HG02610 (cell line): Measurements from ENCODE around the gene CRMP1.

Source experiments
- ATAC-seq: cut with Tn5 transposase; IDR thresholded peaks from one replicate; pipeline ENCODE4 v1.9.1; 2021; ENCODE audit warnings: mild to moderate bottlenecking, moderate library complexity; ENCODE audit not compliant: unreplicated experiment

CRMP1 gene

DNA sequence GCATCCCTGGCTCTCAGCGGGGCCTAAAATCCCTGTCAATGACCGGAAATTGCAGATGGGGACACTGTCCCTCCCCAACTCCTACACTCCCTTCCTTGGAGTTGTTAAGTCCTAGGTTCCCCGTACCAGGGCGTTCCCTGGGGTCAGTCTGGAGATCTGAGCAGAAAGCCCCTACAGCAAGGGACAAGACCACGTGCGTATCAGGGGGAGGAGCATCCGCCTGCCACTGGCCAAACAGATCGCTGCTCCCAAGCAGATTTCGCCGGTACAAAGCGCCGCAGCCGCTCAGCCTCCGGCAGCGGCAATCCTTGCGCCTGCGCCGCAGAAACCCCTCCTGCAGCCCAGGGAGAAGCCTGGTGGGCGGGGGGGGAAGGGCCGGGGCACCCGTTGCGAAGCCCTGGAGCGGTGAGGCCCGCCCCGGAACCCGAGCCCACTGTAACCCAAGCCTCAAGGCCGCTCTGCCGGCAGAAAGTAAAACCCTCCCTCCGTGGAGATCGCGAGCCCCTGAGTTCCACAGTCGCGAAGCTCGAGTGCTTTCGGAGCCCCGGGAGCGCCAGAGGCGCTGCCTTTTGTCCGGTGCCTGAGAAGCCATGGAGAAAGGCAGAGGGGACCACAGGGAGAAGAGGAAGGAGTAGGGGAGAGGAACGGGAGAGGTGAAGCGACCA lies 2.7 kb downstream of the CRMP1 start:
- ATAC-seq: no peak

DNA sequence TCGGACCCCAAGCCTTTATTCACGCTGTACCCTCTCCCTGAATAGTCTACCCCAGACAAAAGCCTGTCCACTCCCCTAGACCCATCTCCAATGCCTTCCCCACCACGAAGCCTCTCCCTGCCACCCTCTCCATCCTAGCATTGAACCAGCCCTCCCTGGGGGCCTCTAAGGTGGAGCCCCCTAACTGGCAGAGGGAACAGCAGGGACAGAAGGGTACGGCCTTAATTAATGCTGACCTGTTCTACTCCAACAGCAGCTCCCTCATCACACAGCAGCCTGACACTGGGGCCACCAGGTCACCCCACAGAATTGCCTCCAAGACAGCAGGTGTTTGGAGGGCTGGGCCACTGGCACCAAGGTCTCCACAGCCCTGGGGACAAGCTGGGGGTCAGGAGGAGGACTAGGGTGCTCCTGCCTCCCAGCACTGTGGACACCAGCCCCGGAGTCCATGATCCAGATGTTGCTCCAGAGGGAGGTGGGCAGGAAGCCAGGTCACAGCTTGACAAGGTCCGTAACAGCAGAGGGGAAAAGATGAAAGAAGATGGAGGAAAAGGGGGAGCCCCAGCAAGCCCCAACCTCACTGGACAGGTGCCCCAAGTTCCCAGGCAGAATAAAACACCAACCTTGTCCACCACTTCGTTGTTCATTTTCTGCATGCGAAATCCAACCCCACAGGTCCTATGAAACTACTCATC lies 3.7 kb downstream of the CRMP1 start:
- no peak for ATAC-seq

DNA sequence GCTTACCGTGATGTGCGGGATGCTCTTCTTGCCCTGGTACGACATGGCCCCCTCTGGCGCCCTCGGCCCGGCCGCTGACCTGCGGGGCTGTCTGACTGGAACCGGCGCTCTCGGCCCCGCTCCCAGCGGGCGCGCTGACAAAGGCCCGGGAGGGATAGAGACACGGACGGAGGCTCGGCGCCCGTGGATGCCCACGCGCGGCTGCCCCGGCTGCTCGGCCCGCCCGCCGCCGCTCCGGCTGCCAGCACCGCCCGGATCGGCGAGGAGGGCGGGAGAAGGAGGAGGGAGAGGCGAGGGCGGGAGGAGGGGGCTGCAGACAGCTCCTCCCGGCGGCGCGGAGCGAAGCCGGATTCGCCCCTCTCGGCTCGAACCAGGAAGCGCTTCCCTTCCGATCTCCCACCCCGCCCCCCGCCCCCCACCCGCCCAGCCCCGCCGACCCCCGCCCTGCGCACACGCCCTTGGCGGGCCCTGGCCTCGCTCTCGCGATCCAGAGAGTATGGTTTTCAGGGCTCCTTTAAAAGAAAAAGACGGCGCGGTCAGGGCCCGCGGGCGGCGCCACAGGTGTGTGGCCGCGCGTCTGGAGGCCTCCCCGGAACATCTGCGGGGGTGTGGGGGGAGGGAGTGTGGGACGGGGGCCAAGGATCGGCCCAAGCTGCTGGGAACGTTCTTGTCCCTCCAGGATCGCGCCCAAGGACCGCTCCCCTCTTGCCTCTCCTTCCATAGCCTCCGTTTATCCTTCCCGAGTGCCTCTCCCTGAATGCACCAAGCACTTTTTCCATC lies 4.5 kb downstream of the CRMP1 start:
- ATAC-seq: no peak

DNA sequence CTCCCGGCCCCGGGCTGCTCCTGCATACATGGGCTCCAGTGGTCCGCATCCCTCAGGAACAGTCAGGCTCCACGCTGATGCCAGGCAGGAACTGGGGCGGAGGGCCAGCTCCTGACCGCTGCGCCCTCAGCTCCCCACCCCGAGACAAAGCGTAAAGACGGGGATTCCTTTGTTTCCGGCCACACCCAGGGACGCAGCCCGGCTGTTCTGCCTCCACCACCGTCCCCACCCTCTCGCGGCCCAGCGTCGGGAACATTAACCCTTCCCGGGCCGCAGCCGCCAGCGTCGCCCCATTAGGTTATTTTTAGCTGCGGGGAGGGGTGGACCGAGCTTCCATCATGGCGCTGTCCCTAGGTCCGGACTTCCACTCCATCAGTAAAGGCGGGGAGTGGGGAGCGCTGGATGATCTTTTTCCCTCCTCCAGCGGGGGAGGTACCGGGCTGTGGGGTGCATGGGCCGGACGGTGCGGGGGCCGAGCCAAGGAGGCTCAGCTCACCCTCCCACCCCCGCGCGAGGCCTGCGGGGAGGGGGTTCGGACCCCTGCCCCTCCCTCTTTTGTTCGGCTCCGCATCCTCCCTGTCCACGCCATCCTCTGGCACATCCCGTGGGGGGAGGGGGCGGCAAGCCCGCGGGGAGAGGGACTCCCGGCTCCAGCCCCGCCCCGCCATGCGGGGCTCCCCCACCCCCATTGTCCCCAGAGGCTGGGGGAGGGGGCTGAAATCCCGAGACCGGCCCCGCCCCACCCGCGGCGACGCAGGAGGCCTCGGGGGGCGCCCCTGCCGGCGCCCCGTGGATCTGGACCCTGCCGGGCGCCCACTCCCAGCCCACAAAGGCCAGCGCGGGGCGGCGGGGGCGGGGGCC lies 5.3 kb downstream of the CRMP1 start:
- no peak for ATAC-seq

DNA sequence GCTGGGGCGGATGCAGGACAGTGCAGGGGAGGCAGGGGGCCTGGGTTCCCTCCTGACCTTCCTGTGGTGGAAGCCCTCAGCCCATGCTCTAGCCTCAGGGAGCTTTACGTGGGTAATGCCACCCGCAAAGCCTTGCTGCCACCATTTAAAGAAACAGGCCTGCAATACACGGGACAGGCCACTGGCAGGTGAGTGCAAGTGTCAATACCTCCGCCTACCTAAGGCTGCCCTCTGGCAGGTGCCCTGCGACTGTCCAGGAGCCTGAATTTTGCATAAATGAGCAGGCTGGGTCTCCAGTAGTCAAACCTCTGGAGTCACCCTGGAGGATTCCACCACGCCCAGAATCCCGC lies 5.9 kb downstream of the CRMP1 start:
- no peak for ATAC-seq

DNA sequence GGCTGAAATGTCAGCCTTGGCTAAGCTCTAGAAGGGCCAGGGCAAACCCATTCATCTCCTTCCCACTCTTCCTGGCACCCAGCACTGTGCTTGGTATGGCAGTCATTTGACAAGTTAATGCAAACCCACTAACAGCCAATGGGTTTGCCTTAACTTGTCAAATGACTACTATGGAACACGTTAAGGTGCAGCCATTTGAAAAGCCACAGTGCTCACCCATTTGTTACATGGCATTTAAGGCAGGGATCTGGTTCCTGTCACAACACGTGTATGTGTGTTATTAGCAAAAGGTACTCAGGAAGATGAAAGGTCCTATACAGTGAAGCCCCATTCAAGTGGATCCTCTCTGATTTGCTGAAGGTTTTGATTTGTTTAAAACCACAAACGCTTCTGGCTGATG lies 7.2 kb downstream of the CRMP1 start:
- ATAC-seq: no peak

DNA sequence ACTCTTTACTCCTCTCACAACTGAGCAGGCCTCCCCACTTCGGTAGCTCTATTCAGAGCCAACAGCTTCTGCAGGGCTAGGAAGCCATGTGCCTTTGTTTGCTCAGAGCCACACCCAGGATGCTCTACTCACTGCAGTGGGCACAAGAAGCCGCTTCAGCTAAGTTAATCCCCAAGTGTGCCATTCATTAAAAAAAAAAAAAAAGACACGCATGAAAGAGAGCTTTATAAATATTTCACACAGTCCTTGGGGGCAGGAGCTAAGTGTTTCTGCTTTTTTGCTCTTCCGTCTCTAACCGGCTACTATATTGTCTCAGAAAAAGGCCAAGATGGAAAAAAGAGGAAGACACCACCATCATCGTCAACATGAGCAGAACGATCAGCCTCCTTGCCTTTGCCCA lies 8.1 kb downstream of the CRMP1 start:
- no peak for ATAC-seq

DNA sequence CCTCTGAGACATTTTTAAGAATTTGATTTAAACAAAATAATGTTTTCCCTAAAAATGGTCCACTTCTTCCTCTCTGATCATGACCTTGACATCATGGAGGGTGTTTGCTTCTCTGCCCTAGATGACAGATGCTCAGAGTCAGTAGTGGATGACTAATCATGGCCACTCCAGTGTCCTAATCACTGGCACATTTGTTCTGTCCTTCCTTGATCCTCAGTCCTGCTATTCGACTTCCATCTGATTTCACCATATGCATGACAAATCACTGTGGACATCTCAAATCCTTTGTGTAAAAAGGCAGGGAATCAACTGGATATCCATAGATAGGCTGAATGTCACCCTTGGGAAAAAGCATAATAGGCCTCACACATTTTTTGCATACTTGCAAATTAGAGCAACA lies 9.0 kb downstream of the CRMP1 start:
- no peak for ATAC-seq

DNA sequence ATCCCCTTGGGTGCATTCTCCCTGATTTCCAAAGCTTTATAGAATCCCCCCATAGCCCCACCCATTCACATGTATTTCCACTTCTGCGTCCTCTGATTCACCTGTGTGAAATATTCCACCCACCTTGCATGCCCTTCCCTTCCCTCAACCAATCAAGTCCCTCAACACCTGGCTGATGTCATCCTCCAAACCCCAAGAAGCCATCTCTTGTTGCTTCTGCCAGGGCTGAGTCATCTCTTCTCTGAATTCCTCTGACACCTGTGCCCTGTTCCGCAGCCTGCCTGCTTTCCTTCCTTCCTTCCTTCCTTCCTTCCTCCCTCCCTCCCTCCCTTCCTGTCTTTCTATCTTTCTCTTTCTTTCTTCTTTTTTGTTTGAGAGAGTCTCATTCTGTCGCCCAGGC lies 9.9 kb downstream of the CRMP1 start:
- no peak for ATAC-seq

DNA sequence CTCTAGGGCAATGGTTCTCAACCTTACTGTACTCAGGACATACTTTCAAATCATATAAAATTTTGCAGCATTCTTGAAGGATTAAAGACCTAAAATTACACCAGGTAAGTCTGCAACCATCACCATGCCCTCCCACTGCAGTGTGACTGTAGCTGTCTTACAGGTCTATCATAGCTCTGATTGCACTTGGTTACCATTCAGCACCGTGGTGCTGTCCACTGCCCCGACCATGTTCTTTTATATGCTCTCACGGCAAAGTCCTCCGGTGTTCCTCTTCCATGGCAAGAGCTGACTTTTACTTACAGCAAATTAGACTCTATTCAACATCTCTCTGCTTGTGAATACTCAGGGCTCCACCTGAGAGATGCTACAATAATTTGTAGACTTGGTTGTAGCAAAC lies 11.5 kb downstream of the CRMP1 start:
- no peak for ATAC-seq

DNA sequence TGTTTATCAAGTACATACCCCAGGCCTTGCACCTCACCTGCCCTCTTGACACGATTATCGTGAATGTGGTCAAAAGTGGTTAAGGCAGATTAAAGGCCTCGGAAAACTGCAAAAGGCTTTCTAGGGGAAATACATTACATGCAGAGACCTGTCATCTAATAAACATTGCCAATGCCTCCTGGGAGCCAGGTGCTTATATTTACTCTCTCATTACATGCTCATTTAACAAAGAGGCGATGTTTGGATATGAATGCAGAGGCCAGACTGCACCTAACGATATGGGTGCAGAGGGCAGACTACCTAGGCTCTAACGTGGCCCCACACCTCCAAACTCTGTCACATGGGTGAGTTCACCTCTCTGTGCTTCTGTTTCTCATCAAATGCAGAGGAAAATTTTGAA lies 14.5 kb downstream of the CRMP1 start:
- no peak for ATAC-seq

DNA sequence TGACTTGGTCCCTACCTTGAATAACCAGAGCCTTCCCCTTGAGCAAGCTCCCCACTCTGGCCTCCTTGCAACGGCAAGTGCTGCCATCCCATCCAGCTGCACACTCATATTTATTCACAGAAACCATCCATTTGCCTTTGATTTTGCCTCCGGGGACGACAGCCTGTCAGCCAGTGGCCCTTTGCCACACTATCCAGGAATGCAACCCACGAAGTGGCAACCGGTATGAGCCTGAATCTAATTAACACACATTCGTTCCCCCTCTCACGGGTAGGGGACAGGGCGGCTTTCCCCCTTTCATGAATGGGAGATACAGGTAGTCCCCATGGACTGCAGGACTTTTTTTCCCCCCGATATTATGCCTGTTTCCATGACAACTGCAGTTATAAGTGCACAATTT lies 15.5 kb downstream of the CRMP1 start:
- ATAC-seq: no peak

DNA sequence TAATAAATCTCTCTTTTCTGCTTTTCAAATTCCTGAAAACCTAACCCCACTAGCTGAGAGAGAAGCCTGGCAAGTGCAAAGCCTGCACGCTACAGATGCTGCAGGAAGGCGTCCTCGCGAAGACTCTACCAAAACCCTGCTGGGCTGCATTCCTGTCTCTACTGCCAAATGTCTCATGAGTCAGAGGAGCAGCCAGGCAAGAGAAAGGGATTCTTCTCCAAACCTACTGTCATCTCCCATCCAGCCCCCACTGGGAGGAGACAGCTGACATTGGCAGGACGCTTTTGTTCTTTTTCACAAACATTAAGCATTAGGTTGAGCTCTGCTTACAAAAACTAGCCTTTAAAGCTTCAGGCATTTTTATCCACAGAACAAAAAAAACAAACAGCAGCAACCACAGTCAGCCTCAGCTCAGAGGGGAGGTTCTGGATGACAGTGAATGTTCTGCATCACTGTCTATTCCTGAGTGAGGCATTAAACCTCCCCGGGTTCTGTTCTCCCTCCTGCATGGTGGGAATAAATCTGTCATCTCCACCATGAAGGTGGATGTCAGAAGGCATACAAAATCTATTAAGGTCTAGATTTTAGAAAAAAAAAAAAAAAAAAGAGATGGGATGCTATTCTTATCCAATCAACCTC lies 18.0 kb downstream of the CRMP1 start:
- no peak for ATAC-seq

DNA sequence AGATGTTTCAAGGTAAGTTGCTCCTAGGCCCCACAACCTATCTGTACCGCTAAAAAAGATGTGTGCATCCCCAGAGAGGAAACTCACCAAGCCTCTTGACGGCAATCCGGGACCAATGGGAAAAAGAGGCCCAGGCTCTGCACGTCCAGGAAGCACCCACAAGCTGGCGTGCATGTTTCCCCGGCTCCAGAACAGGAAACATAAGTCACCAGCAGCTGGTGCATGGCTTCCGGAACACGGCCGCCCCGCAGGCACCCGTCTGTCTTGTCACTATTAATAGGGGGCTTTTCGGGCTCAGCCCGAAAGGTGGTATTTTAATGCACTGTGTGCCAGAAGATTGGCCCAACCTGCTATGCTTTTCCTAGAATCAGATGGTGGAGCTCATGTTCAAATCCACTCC lies 22.2 kb downstream of the CRMP1 start:
- no peak for ATAC-seq

DNA sequence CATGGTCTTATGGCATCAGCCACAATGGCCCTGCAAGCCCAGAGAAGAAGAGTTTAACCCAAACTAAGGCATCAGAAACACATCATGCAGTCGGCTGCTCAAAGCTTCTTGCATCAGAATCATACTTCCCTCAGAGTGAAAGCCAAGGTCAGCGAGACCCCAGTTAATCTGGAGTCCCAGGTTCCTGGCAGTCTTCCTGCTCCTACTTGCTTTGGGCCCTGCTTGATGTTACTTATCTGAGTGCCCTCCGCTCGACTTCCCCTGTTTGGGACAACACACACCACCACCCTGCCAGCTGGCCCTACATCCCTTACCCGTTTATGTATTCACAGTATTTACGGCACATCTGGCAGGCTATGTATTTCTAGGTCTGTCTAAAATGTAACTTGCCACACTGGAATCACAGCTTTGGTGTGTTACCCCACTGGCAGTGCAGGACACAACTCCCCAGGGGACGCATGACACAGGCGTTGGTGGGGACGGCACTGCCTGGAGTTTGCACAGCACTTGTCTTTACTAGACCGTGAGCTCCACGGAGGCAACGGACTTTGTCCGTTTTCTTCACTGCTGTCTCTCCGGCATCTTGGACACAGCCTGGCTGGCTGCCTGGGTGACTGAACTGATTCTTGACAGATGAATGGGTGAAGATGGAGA lies 22.8 kb downstream of the CRMP1 start:
- no peak for ATAC-seq

DNA sequence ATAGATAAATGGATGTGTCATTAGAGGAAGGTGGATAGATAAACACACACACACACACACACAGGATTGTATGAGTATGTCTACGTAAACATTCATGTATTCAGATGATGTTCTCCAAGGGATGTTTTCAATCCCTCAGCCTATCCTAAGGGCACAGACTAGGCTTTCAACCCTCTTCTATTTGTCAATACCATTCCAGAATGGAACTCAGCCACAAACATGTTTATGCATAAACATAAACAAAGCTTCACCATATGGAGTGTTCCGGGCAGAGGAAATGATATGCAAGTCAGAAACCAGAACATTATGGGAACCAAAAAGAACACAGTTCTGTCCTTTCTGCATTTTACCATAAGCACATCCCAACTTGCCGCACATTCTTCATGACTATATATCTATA lies 25.0 kb downstream of the CRMP1 start:
- ATAC-seq: no peak

DNA sequence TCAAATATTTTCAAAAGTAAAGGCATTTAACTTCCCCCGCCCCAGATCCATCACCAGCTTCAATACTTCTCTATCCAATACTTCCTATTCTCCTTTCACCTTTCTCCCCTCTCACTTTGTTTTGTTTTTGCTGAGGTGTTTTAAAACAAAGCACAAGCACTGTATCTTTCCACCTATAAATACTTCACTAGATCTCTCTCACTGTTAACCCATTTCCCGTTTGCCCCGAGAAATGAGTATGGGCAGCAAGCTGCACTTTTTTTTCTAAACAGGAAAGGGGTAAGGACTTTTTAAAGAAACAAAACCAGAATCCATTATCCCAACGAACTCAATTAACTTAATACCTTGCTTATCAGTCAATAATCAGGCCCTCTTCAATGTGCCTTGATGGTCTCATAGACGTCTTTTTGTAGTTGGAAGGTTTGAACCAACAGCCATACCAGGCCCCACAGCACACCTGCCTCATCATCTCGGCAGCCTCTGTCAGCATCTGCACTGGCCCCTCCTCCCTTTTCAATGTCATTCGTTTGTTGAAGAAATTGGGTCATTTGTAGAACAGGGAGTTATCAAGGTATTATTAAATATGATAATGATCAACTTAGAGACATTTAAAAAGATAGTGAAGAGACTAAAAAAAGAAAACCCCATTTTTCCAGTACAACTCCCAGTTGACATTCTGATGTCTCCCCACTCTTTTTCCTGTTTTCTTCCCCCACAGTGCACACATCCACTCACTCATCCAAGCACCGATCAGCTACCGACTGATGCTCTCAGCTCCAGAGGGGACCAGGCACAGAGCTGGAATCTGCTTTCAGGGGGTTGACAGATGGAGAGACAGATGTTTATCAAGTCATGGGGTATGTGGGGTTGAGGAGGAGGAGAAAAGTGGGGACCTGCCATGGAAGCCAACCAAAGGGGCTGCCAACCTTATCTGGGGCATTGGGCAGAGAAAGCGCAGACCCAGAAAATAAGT lies 25.8 kb downstream of the CRMP1 start:
- ATAC-seq: no peak

DNA sequence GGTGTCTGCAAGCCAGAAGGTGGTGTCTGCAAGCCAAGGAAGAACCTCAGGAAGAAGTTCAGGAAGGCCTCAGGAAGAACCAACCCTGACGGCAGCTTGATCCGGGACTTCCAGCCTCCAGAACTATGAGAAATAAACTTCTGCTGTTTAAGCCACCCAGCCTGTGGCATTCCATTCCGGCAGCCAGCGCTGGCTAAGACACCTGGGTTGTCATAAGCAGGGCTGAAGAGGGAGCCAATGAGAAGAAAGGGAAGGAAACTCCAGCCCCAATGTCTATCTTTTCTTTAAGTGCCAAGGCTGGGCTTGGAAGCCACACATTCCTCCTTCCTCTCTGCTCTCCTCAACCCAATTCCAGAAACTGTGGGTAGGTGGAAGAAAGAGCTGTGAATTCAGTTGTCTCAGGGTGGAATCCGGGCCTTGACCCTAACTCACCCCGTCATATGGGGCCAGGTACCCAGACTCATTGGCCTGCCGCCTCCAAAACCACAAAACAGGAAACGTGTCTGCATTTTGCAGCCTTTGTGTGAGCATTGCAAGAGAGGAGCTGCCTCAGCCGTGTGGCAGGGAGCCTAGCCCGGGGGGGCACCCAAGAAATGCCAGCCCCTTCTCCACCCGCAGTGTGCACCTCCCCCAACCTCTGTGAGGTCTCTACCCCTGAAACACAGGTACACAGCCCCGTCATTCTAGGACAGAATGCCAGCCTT lies 26.8 kb downstream of the CRMP1 start:
- ATAC-seq: no peak
